Kidney (tissue), 14 donors: ENCODE measurements around the gene AAK1. TPM values are rescaled to one million over a fixed set of nuclear protein-coding genes. Genes with fewer than 3 reads are reported as not detected.

Source experiments
- DNase-seq, 5 donors: peaks; one replicate each; pipeline ENCODE4 v3.0.0-alpha.2; 2013 to 2020
- FAIRE-seq: peaks from 2 replicates; lab custom pipeline; 2012; peaks lifted over from hg19 to GRCh38; lab: Jason Lieb, UNC
- H3K27ac ChIP-seq, 2 donors: one replicate each; pipeline ENCODE4 v1.7.0; 2013; ENCODE audit warnings: low read depth in 2 of 2, low read length in 2 of 2, inconsistent platforms in 1 of 2
- H3K27me3 ChIP-seq: one replicate; pipeline ENCODE4 v1.7.1; 2013; ENCODE audit warnings: low read length, inconsistent platforms; ENCODE audit not compliant: control insufficient read depth, insufficient read depth
- H3K36me3 ChIP-seq, 3 donors: one replicate each; pipeline versions ENCODE4 v1.7.0 to v1.7.1; 2013; ENCODE audit warnings: low read length in 3 of 3, control low read depth in 1 of 3, inconsistent platforms in 1 of 3; ENCODE audit not compliant: insufficient read depth in 3 of 3, control insufficient read depth in 2 of 3
- H3K4me1 ChIP-seq, 3 donors: one replicate each; pipeline versions ENCODE4 v1.7.0 to v1.7.1; 2013; ENCODE audit warnings: low read length in 3 of 3, inconsistent platforms in 1 of 3, low read depth in 1 of 3; ENCODE audit not compliant: control insufficient read depth in 2 of 3, insufficient read depth in 2 of 3
- H3K4me3 ChIP-seq, 3 donors: one replicate each; pipeline versions ENCODE4 v1.7.0 to v1.8.1; 2013; ENCODE audit warnings: low read length in 3 of 3, control low read depth in 1 of 3, inconsistent platforms in 1 of 3
- H3K9ac ChIP-seq, 3 donors: one replicate each; pipeline versions ENCODE4 v1.7.0 to v1.7.1; 2013; ENCODE audit warnings: low read length in 3 of 3, control low read depth in 1 of 3, inconsistent platforms in 1 of 3
- H3K9me3 ChIP-seq, 3 donors: one replicate each; pipeline versions ENCODE4 v1.7.0 to v1.7.1; 2013; ENCODE audit warnings: low read length in 3 of 3, control low read depth in 1 of 3, inconsistent platforms in 1 of 3; ENCODE audit not compliant: control insufficient read depth in 2 of 3, insufficient read depth in 1 of 3
- CTCF ChIP-seq: IDR thresholded peaks from 3 replicates; pipeline ENCODE4 v1.5.1; 2012; ENCODE audit warnings: mild to moderate bottlenecking, moderate library complexity, borderline replicate concordance; ENCODE audit not compliant: insufficient read depth; ENCODE audit errors: extremely low read depth
- intact Hi-C: fragments of 100-400 bp; cut with DNase I; formaldehyde crosslinking; loops from one replicate; pipeline ENCODE4 v1.11.1; 2022
- polyA plus RNA-seq: library from polyadenylated mRNA; stranded (reverse); fragments of 350-450 nt; fragmentation: Illumina TruSeq; extraction: RNeasy Lipid Tissue Mini Kit (QIAGEN cat#74804); gene quantifications from one replicate; pipeline ENCODE4 v1.2.3, GENCODE V29; 2014; ENCODE audit warnings: low read depth, low replicate concordance; ENCODE audit not compliant: insufficient read depth
- total RNA-seq: library from RNA; stranded (reverse); fragmentation: NEBNext Ultra II Directional; extraction: Animal tissue kit (Norgen Biotek cat#: 25700); gene quantifications from one replicate; pipeline ENCODE4 v1.2.1, GENCODE V29; 2021
- donor health status: control.
- donor health status: control.
- donor health status: control.
- donor health status: control.
- donor health status: control.
- donor health status: DM: yes; HTN: yes; CAD: no.
- donor health status: Normal renal cell carcinoma (clear cell type).

AAK1 gene
- total and polyA plus RNA-seq, 2 donors from 2014 or later = 25.8 to 93.7 TPM

DNA sequence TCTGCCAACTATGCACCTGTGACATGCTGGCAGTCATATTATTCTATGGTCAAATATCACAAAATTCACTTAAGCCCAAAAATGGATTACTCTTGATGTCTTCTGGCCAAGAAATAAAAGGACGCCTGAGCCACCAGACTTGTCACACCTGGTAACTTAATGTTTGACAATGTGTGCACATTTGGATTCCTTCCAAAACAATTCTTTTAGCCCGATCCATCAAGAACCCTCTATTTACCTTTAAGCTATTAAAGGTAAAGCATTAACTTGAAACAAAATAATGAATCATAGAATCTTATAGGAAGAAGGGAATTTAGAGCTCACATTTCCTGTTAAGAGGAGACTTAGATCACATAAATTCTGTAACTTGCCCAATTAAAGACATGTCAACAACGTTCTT is 159.8 kb downstream of the AAK1 start:
- Histone ChIP-seq H3K4me1 (peaks cover 0 to 3% (median 0%) of the 10 kb centered on the region in 3 donors), H3K4me3 (no peak overlapping the region), H3K9ac (no peak overlapping the region), H3K27me3 (no peaks in the 10 kb centered on the region), H3K27ac (no peak overlapping the region), H3K36me3 (peaks cover 0 to 14% (median 8%) of the 10 kb centered on the region in 3 donors), H3K9me3 (no peaks in the 10 kb centered on the region)
- FAIRE-seq (no peak), DNase-seq (no peak)
- intact Hi-C loops = no loop called here
- TF ChIP-seq CTCF = no peak

GRCh38 chr2:69483024-69483423 is 160.5 kb downstream of the AAK1 start:
- no peak overlapping the region for H3K4me3 ChIP-seq
- no peak for TF ChIP-seq CTCF
- no peak overlapping the region for H3K27ac ChIP-seq
- DNase-seq (no peak), FAIRE-seq (no peak)
- peaks cover 0 to 3% (median 0%) of the 10 kb centered on the region in 3 donors for H3K4me1 ChIP-seq
- peaks cover 0 to 14% (median 8%) of the 10 kb centered on the region in 3 donors for H3K36me3 ChIP-seq
- no peak overlapping the region for H3K9ac ChIP-seq
- intact Hi-C loops = no loop called here
- no peaks in the 10 kb centered on the region for H3K9me3 ChIP-seq
- no peaks in the 10 kb centered on the region for H3K27me3 ChIP-seq

DNA sequence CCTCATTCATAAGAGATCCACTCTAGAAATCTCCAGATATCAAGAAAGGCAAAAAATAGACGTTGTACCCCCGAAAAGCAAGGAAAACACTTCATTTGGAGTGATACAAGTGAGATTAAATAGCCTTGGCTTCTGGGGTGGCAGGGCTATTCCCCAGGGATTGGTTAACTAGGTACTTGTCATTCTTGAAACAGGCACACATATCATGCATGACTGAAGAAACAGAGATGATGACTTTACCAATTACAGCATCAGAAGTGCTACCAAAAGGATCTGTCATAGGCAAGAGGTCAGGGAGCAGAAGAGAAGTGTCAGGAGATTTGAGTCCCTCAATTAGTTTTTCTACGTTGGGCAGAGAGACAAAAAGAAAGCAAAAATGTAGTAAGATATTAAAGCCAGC is 161.1 kb downstream of the AAK1 start:
- Histone ChIP-seq H3K4me3 (no peak overlapping the region), H3K27me3 (no peaks in the 10 kb centered on the region), H3K27ac (no peak overlapping the region), H3K36me3 (peaks cover 0 to 14% (median 8%) of the 10 kb centered on the region in 3 donors), H3K9me3 (no peaks in the 10 kb centered on the region), H3K9ac (no peak overlapping the region), H3K4me1 (peaks cover 0 to 3% (median 0%) of the 10 kb centered on the region in 3 donors)
- no peak for FAIRE-seq
- DNase-seq = no peak
- intact Hi-C loops = no loop called here
- no peak for TF ChIP-seq CTCF

DNA sequence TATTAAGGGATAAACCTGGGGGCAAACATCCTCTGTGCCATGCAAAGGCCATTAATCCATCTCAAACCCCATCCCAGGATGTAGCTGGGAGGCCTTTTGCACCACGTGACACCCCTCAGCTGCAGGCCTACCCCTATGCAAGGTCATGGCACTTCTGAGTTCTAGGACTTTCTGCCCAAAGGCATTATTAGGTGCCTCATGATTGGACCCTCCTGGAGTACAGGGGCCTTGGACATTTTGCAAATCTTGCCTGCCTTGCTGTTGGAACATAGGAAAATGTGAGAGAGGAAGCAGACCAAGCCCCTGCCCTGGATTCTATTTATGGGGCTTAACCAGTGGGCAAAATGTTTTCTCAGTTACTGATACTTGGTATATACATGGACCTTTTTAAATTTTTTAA is 162.1 kb downstream of the AAK1 start:
- FAIRE-seq (no peak), DNase-seq (no peak)
- H3K27ac ChIP-seq = no peak overlapping the region
- no peak overlapping the region for H3K4me3 ChIP-seq
- H3K9ac ChIP-seq = no peak overlapping the region
- H3K4me1 ChIP-seq = peaks cover 0 to 3% (median 0%) of the 10 kb centered on the region in 3 donors
- H3K27me3 ChIP-seq = no peaks in the 10 kb centered on the region
- H3K36me3 ChIP-seq = peaks cover 0 to 9% (median 0%) of the 10 kb centered on the region in 3 donors
- intact Hi-C loops = no loop called here
- TF ChIP-seq CTCF = no peak
- no peaks in the 10 kb centered on the region for H3K9me3 ChIP-seq
